Renal cortical epithelial cell (primary cell): ENCODE measurements around the gene TXLNB. TPM values are rescaled to one million over a fixed set of nuclear protein-coding genes. Genes with fewer than 3 reads are reported as not detected.
"Not testable (repeated sequence)": the region's sequence is repeated elsewhere in the genome, so short reads cannot be mapped to it uniquely, and the experiment has no call there.

Experiments
- DNase-seq: peaks from one replicate; pipeline ENCODE4 v3.0.0-alpha.2; 2011; ENCODE audit warnings: low read depth
- total RNA-seq: library from RNA; depleted of rRNA; stranded (reverse); fragments of >200 nt; gene quantifications from 2 replicates; pipeline ENCODE4 v1.2.3, GENCODE V29; 2014

The TXLNB gene
- total RNA-seq, 1 donor from 2014 or later = 0.05 TPM

- no peak for DNase-seq
Measured at GRCh38 chr6:139235661-139236060, 56.1 kb downstream of the TXLNB start.

DNA sequence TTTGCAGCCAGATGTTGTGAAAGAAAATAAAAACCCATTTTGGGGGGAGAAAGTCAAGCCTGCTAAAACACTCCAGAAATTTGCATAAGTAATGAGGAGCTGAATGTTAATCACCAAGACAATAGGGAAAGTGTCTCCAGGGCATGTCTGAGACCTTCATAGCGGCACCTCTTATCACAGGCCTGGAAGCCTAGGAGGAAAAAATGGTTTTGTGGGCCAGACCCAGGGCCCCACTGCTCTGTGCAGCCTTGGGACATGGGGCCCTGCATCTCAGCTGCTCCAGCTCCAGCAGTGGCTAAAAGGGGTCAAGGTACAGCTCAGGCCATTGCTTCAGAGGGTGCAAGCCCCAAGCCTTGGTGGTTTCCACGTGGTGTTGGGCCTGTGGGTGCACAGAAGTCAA lies 57.6 kb downstream of the TXLNB start:
- DNase-seq = not testable (repeated sequence)

- DNase-seq = peak; percentile 54
Measured at GRCh38 chr6:139231206-139231605, 60.6 kb downstream of the TXLNB start.

GRCh38 chr6:139230391-139230840 lies 61.4 kb downstream of the TXLNB start:
- peak; percentile 11 for DNase-seq

DNA sequence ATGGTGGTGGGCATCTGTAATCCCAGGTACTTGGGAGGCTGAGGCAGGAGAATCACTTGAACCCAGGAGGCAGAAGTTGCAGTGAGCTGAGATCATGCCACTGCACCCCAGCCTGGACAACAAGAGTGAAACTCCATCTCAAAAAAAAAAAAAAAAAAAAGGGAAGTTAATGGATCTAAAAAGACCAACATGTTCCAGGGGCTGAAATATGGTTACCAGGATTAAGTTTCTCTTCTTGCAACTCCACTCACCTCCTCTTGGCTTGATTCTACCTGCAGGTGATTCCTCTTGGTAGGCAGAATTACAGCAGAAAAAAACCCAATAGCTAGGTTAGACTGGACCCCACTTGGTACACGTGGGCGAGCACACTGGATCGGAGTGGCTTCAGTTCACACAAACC lies 63.4 kb downstream of the TXLNB start:
- DNase-seq = not testable (repeated sequence)

DNA sequence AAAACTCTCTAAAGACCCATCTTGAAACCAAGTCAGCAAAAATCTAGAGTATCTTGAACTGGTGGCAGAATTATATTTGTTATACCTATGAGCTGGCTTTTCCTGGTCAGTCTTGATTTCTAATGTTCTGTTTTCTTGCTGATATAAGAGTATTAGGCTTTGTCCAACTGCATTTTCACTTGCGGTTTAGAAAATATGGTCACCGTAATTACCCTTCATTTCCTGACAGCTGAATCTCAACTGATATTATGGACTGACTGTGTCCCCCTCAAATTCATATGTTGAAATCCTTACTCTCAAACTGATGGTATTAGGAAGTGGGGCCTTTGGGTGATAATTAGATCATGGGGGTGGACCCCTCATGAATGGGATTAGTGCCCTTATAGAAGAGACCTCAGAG lies 72.1 kb downstream of the TXLNB start:
- DNase-seq = no peak

DNA sequence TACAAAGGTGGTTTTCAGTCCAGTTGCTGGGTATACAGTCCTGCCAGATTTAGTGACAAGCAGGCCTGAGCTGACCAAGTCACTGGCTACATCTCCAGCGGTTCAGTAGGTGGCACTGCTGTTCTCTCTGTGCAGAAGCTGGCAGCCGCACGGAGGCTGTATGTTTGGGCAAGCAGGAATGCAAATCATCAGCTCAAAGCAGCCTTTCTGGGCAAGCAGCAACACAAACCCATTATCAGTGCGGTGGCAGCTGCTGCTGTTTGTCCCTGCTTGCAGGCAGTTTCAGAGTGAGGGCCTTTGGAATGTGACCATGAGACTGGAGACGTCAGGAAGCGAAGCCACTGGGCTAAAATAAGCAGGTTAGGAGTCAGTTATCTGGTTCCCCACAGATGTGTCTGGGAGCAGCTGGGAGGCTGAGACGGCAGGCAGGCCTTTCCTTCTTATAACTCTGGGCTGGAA lies 72.5 kb downstream of the TXLNB start:
- peak; percentile 83 for DNase-seq

DNA sequence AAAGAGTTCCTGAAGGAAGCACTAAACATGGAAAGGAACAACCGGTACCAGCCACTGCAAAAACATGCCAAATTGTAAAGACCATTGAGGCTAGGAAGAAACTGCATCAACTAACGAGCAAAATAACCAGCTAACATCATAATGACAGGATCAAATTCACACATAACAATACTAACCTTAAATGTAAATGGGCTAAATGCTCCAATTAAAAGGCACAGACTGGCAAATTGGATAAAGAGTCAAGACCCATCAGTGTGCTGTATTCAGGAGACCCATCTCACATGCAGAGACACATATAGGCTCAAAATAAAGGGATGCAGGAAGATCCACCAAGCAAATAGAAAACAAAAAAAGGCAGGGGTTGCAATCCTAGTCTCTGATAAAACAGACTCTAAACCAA lies 79.3 kb downstream of the TXLNB start:
- DNase-seq = not testable (repeated sequence)

DNA sequence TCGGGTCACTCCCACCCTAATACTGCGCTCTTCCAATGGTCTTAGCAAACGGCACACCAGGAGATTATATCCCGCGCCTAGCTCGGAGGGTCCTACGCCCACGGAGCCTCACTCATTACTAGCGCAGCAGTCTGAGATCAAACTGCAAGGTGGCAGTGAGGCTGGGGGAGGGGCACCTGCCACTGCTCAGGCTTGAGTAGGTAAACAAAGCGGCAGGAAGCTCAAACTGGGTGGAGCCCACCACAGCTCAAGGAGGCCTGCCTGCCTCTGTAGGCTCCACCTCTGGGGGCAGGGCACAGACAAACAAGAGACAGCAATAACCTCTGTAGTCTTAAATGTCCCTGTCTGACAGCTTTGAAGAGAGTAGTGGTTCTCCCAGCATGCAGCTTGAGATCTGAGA lies 81.0 kb downstream of the TXLNB start:
- not testable (repeated sequence) for DNase-seq

DNA sequence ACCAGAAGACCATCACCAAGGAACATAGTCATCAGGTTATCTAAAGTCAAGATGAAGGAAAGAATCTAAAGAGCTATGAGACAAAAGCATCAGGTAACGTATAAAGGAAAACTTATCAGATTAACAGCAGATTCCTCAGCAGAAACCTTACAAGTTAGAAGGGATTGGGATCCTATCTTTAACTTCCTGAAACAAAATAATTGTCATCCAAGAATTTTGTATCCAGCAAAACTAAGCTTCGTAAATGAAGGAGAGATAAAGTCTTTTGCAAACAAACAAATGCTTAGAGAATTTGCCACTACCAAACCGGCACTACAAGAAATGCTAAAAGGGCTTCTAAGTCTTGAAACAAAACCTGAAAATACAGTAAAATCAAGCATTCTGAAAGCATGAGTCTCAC lies 86.0 kb downstream of the TXLNB start:
- no peak for DNase-seq

DNA sequence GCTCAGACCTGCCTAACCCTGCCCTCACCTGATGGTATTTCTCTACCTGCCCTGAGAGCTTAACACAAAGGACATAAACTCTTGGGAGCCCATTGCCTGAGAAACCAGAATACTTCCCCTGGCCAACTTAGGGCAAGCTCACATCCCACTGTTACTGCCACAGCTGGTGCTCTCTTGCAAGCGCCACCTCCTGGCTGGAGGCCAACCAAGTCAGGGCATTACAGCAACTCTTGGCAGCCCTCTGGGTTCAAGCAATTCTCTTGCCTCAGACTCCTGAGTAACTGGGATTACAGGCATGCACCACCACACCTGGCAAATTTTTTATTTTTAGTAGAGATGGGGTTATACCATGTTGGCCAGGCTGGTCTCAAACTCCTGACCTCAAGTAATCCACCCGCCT lies 86.8 kb downstream of the TXLNB start:
- no peak for DNase-seq

GRCh38 chr6:139201378-139201777 lies 90.4 kb downstream of the TXLNB start:
- DNase-seq = no peak

DNA sequence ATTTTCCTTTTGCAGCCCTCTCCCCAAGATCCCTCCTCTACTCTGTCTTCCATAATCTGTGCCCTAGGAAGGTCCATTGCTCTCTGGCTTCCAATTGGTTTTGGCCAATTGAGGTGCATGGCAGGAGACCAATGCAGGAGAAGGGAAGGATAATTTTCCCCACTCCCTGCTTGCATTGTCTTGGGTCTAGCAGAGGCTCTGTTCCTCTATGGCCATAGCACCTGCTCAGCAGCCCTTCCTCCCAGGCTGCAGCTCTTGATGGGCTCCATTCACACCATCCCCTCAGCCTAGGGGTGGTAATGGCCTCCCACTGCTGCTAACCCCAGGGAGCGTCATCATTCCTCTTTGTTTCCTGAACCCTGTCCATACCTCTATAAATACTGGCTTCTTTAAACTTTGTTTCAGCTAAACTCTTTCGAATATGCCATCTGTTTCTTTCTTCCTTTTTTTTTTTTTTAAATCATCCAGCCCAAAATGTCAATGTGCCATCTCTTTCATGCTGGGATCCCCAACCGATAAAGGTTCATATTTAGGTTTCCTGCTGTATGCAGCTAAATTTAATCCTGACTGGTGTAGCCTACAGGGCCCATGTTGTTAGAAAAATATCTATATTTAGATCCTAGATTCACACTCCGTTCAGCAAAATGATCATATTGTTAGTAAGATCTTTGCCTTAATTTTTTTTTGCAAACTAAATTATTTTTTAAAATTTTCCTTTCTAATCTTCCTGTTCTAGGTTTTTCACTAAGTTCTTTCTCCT lies 93.1 kb downstream of the TXLNB start:
- DNase-seq = no peak

GRCh38 chr6:139194740-139195139 lies 97.1 kb downstream of the TXLNB start:
- peak; percentile 43 for DNase-seq

Other genes starting within 250 kb of the TXLNB start
- 13.6 and 15.6 TPM in 2 replicates for gene HECA, start 156.9 kb downstream of the TXLNB start, total RNA-seq
- 55.7 and 151 TPM in 2 replicates for gene CITED2, start 82.7 kb upstream of the TXLNB start, total RNA-seq